Skin epidermis (tissue), 12 donors: ENCODE results near the gene ATRN.

Source experiments
- H3K27ac ChIP-seq, 21 experiments: fragments of 200-600 bp; sonication (generic) in 11 of 21; one replicate each; pipeline ENCODE4 v1.5.0; 2020; ENCODE audit warnings: mild to moderate bottlenecking in 3 of 21, inconsistent platforms in 2 of 21, moderate library complexity in 2 of 21
- H3K4me3 ChIP-seq, 7 experiments: fragments of 200-600 bp; sonication (generic) in 2 of 7; one replicate each; pipeline ENCODE4 v1.5.0; 2020; ENCODE audit warnings: inconsistent platforms in 2 of 7, mild to moderate bottlenecking in 2 of 7, moderate library complexity in 1 of 7

ATRN gene

GRCh38 chr20:3681931-3682781, 211.3 kb downstream of the ATRN start, which contains the start of gene ADAM33:
Gene ADAM33 (minus strand): TSS chr20:3682010. CDS start chr20:3682004, 6 bp downstream.
- Histone ChIP-seq H3K27ac (peak within 1 kb of the TSS in 19 of 21 experiments; percentile 25 to 84 (median 67)), H3K4me3 (peak within 1 kb of the TSS; percentile 28 to 48 (median 34))

GRCh38 chr20:3685341-3685740, 214.5 kb downstream of the ATRN start:
- Histone ChIP-seq H3K27ac (no peak overlapping the region), H3K4me3 (no peak overlapping the region)

GRCh38 chr20:3686421-3686820, 215.6 kb downstream of the ATRN start:
- H3K4me3 ChIP-seq, result no peak overlapping the region
- H3K27ac ChIP-seq, result peak overlapping the region in 5 of 21 experiments; percentile 10 to 35 (median 17)

GRCh38 chr20:3686867-3687321, 216.1 kb downstream of the ATRN start:
- Histone ChIP-seq H3K4me3 (no peak overlapping the region), H3K27ac (peak overlapping the region in 5 of 21 experiments; percentile 14 to 49 (median 35))

GRCh38 chr20:3687655-3688054, 216.8 kb downstream of the ATRN start:
- H3K27ac ChIP-seq, result peak overlapping the region in 4 of 21 experiments; percentile 14 to 49 (median 25)
- no peak overlapping the region for H3K4me3 ChIP-seq

- Histone ChIP-seq H3K4me3 (no peak overlapping the region), H3K27ac (no peak overlapping the region)
Measured at GRCh38 chr20:3689978-3690377, 219.2 kb downstream of the ATRN start.

GRCh38 chr20:3690413-3690812, 219.6 kb downstream of the ATRN start:
- Histone ChIP-seq H3K27ac (no peak overlapping the region), H3K4me3 (no peak overlapping the region)

- Histone ChIP-seq H3K27ac (no peak overlapping the region), H3K4me3 (no peak overlapping the region)
Measured at GRCh38 chr20:3691306-3691705, 220.5 kb downstream of the ATRN start.

GRCh38 chr20:3691897-3692296, 221.1 kb downstream of the ATRN start:
- Histone ChIP-seq H3K27ac (no peak overlapping the region), H3K4me3 (no peak overlapping the region)

GRCh38 chr20:3692706-3693294, 222.0 kb downstream of the ATRN start:
- Histone ChIP-seq H3K27ac (no peak overlapping the region), H3K4me3 (no peak overlapping the region)

- no peak overlapping the region for H3K27ac ChIP-seq
- H3K4me3 ChIP-seq, result no peak overlapping the region
Measured at GRCh38 chr20:3693376-3693775, 222.6 kb downstream of the ATRN start.

- Histone ChIP-seq H3K27ac (no peak overlapping the region), H3K4me3 (no peak overlapping the region)
Measured at GRCh38 chr20:3694864-3695263, 224.0 kb downstream of the ATRN start.

- H3K4me3 ChIP-seq, result no peak overlapping the region
- no peak overlapping the region for H3K27ac ChIP-seq
Measured at GRCh38 chr20:3696200-3696599, 225.4 kb downstream of the ATRN start.

GRCh38 chr20:3696745-3697587, 226.1 kb downstream of the ATRN start:
- H3K4me3 ChIP-seq, result no peak overlapping the region
- no peak overlapping the region for H3K27ac ChIP-seq

- Histone ChIP-seq H3K4me3 (no peak overlapping the region), H3K27ac (no peak overlapping the region)
Measured at GRCh38 chr20:3697588-3698305, 226.9 kb downstream of the ATRN start.

- Histone ChIP-seq H3K4me3 (no peak overlapping the region), H3K27ac (no peak overlapping the region)
Measured at GRCh38 chr20:3698591-3699001, 227.8 kb downstream of the ATRN start.

GRCh38 chr20:3699037-3699436, 228.2 kb downstream of the ATRN start:
- Histone ChIP-seq H3K4me3 (no peak overlapping the region), H3K27ac (no peak overlapping the region)
